GM18526 (cell line): ENCODE results near the gene SUPV3L1.

Experiments used
- POLR2A ChIP-seq: IDR thresholded peaks from 3 replicates; pipeline ENCODE4 v1.6.1; 2011; ENCODE audit not compliant: insufficient read length; ENCODE audit errors: extremely low read depth

SUPV3L1 gene

DNA sequence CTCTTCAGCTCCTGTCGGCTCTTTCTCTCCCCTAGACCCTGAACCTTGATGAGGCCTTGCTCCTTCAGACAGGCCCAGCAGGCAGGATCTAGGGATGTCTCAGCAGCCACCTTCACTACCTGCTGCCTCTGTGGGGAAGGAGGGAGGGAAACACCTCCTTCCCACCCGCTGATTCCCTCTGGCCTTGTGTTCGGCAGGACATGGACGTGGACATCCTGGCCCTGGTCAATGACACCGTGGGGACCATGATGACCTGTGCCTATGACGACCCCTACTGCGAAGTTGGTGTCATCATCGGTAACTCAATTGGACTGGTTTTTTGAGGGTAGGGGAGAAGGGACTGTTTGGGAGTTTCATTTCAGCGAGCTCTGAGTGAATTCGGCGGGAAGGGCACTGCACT lies 60.4 kb downstream of the SUPV3L1 start:
- no peak for TF ChIP-seq POLR2A

DNA sequence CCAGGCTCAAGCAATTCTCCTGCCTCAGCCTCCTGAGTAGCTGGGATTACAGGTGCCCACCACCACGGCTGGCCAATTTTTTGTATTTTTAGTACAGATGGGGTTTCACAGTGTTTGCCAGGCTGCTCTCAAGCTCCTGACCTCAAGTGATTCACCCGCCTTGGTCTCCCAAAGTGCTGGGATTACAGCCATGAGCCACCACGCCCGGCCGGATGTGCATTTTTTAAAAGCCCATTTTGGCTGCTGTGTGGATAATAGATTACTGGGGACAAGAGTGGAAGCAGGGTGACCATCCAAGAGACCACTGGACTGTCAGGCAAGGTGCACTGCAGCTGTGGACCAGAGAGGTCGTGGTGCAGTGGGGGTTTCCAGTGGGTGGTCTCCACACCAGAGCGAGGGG lies 61.5 kb downstream of the SUPV3L1 start:
- no peak for TF ChIP-seq POLR2A

DNA sequence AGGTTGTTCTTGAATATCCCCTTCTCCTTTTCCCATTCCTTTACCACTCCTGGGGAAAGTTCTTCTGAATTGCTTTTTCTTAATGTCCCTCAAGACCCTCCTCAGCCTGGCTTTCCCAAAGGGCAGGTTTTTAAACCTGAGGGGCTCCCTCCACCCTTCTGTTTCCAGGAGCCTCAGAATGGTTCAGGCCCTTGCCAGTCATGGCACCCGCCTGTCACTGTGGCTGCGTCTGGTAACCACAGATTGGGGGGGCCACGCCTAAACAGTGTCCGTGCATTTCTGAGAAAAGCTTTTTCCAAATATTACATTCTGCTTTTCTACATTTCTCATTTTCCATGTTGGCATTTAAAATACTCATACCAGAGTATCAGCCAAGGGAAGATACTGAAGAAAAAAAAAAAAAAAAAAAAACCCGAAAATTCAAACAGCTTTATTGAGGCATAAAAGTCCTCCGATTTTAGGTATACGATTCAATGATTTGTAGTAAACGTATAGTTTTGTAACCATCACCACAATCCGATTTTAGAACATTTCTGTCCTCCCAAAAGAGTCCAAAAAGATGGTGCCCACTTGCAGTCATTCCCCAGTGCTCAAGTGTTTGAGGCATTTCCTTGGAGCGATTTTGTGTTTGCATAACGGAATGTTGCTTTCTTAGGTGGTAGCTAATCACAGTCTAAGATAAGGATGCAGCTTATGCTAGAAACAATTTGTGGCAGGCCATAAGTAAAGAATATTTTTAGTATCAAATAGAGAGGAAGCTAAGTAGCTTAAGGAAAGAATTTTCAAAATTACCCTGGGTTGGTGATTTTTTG lies 62.2 kb downstream of the SUPV3L1 start:
- TF ChIP-seq POLR2A, result no peak

DNA sequence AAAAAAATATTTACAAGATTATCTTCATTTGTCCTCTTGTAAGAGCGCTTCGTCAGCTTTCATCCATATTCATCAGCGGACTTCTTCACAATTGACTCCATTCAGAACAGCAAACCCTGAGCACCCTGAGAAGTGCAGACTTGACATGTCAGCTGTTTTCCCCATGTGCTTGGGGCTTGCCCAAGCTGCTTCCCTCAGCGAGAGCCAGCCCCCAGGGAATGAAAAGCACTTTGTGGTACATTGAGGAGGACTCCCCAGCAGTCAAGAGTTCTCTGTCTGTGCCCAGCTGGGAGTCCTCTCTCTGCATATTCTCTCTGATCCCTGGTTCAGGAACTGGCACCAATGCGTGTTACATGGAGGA lies 62.8 kb downstream of the SUPV3L1 start:
- TF ChIP-seq POLR2A, result no peak

DNA sequence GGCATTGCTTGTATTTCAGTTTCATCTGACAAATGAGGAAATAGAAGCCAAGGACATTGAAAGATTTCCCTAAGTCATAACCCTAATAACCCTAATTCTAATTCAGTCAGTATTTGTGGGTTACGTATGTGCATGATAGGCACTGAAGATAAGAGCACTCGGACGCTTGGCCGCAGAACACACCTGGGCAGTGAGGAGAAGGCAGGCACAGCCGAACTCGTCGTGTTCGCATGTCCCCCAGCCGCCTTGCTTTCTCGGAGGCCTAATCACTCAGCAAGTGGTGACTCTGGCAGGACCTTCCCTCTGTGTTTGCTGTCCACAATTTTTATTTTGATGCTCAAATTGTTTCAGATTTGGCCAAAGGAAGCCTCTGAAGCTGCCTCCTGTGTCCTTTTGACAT lies 63.8 kb downstream of the SUPV3L1 start:
- no peak for TF ChIP-seq POLR2A

DNA sequence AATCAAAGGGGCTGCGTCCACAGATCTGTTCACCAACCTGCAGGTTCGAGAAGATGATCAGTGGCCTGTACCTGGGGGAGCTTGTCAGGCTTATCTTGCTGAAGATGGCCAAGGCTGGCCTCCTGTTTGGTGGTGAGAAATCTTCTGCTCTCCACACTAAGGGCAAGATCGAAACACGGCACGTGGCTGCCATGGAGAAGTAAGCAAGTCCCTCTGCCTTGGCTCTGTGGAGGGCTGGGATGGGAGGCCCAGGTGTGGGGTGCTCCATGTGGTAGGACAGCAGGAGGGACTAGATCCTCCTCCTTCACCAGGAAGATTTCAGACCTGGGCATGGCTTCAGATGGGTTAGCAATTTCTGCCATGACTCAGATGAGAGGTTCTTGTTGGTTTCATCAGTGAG lies 66.0 kb downstream of the SUPV3L1 start:
- no peak for TF ChIP-seq POLR2A

DNA sequence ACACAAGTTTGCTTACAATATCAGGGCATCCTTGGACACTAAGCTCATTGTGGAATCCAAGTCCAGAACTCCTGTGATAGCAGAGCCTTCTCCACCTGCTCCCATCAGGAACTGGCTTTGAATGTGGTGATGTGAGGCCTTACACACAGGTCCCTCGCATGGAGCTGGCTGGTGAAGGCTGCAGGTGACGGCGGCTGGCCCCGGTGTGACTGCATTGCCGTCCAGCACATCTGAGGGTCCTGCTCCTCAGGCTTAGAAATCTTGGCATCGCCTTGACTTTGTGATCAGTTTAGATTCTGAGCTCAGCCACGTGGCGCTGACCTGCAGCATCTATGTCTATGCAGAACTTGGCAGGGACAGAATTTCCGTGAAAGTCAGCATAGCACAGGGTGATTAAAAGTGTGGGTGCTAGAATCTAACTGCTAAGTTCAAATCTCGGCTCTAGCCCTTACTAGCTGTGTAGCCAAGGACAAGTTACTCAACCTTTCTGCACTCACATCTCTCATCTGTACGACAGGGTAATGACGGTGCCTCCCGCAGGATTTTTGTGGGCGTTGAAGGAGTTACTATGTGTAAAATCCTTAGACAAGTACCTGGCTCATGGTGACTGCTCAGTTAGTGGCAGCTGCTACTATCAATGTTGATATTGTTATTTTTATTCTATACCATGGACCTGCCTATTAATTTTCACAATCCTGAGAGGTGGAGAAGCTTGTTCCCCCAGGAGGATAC lies 66.7 kb downstream of the SUPV3L1 start:
- TF ChIP-seq POLR2A, result no peak

DNA sequence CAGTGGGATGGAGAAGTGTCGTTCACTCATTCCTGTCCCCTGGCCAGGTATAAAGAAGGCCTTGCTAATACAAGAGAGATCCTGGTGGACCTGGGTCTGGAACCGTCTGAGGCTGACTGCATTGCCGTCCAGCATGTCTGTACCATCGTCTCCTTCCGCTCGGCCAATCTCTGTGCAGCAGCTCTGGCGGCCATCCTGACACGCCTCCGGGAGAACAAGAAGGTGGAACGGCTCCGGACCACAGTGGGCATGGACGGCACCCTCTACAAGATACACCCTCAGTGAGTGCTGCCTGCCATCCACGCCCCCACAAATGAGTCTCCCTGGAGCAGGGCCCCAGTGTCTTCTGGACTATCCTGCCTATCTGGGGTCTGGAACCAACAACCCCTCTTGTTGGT lies 67.3 kb downstream of the SUPV3L1 start:
- no peak for TF ChIP-seq POLR2A

DNA sequence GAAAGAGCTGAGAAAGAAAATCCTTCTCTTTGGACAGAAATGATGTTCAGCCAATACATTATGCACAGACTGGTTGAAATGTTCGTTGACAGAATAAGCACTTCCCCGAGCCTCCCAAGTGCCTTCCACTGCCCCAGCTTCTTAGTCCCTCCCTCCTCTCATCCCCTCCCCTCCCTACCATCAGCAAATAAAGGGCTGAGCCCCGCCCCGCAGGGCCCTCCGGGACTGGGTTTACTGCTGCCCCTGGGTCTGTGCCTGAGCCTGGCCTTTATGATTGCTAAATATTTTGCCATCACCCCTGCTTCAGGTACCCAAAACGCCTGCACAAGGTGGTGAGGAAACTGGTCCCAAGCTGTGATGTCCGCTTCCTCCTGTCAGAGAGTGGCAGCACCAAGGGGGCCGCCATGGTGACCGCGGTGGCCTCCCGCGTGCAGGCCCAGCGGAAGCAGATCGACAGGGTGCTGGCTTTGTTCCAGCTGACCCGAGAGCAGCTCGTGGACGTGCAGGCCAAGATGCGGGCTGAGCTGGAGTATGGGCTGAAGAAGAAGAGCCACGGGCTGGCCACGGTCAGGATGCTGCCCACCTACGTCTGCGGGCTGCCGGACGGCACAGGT lies 68.2 kb downstream of the SUPV3L1 start:
- no peak for TF ChIP-seq POLR2A

DNA sequence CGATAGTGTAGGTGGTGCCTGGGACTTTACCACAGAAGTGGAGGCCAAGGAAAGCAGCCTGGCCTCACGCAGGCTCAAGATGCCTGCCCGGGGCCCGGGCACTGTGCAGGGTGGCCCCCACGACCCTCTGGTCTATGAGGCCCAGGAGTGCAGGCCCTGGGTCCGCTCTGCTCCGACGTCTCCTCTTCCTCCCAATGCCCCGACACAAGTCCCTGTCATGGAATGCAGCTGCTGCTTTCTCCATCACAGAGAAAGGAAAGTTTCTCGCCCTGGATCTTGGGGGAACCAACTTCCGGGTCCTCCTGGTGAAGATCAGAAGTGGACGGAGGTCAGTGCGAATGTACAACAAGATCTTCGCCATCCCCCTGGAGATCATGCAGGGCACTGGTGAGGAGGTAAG lies 70.0 kb downstream of the SUPV3L1 start:
- no peak for TF ChIP-seq POLR2A

DNA sequence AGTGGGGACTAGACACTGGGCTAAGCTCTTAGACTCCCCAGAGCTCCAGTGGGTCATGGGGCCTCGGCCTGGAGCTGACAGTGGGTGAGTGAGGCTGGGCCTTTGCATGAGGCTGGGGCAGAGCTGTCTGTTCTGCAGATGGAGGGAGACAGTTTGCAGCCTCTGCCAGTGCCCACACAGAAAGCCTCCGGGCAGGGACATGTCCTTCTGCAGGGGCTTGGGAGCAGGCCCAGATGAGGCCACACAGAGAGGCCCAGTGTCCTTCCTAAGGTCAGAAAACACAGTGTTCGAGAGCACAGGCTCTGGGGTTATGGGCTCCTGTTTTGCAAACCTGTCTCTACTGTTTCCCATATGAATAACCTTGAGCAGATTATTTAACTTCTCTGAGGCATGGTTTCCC lies 73.1 kb downstream of the SUPV3L1 start:
- no peak for TF ChIP-seq POLR2A

DNA sequence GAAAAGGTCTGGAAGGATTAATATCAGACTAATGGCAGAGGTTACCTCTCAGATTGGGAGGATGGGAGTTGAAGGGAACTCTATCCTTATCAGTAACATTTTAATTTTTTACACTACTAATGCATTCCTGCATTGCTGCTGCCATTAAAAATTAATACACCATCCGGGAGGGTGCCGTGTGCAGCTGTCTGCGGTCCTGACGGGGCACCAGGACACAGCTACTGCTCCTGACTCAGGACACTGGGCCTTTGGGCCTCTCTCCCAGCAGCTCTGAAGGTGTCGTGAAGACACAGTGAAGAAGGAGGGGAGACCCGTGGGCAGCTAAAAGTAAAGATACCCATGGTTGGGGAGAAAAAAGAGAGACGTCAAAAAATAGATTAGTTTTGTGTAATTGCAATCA lies 74.8 kb downstream of the SUPV3L1 start:
- no peak for TF ChIP-seq POLR2A
